Measurements from ENCODE around the gene SLCO3A1. TPM values are rescaled to one million over a fixed set of nuclear protein-coding genes. Genes with fewer than 3 reads are reported as not detected.

The SLCO3A1 gene
- total RNA-seq, 4 donors from 2014 or later: 12.1 to 22.3 (median 13.5) TPM

DNA sequence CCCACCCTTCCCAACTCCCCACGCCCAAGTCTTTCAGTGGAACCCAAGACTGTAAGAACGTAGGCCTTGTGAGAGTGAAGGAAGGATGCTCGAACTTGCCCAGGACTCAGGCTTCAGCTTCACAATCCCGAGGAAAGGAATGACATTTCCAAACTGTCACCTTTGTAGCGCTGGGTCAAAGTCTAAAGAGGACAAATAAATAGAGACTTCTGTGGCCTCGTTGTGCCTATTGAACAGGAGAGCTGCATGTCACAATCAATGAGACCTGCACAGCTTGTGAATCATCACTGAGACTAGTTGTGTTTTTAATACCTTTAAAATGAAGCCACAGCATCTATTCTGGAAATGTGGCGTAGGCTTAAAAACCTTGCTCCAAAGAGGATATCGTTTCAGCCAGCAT lies 317.4 kb downstream of the SLCO3A1 start:
- TF ChIP-seq CTCF (IDR thresholded peaks at IDR 0.05; ENCODE audit: low read depth): no peak

DNA sequence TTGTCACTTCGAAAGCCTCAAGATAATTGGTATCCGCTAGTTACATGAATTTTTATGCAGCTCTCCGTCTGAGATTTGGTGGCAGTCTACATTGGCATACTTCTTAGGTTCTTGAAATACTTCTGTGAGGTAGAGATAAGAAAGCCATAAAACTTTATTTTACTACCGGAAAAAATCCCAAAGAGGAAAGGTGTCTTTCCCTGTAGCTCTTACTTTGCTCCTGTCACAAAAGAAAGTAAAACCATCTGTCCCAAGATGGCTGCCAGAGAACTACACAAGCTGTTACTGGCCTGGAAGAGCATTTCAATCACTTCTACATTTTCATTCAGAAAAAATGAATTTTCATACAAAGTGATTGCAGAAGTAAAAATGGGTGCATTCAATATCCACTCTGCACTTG lies 325.4 kb downstream of the SLCO3A1 start:
- TF ChIP-seq CTCF (IDR thresholded peaks at IDR 0.05; ENCODE audit: low read depth): no peak

- no peak for TF ChIP-seq CTCF (IDR thresholded peaks at IDR 0.05; ENCODE audit: low read depth)
These were observed 330.6 kb downstream of the SLCO3A1 start for GRCh38 chr15:92184142-92184541.

- TF ChIP-seq CTCF (IDR thresholded peaks at IDR 0.05; ENCODE audit: low read depth): no peak
These were observed 331.2 kb downstream of the SLCO3A1 start for GRCh38 chr15:92184679-92185230.

DNA sequence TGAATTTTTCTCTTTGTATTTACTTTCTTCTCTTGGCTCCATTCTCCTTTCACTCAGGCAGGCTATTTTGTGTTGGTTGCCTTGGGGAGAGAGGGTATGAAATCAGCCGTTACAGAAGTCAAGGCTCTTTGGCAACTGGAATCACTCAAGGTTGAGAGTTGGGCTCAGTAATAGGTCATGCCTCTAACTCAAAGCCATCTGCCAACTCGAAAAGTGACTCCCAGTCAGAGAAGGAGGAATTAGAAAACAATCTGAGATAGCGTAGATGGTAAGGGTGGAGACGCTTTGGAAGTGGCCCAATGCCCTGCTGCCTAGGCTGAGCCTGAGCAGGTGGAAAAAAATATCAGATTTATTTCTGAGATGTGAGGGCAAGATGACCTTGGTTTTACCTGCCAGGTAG lies 334.5 kb downstream of the SLCO3A1 start:
- no peak for TF ChIP-seq CTCF (IDR thresholded peaks at IDR 0.05; ENCODE audit: low read depth)

DNA sequence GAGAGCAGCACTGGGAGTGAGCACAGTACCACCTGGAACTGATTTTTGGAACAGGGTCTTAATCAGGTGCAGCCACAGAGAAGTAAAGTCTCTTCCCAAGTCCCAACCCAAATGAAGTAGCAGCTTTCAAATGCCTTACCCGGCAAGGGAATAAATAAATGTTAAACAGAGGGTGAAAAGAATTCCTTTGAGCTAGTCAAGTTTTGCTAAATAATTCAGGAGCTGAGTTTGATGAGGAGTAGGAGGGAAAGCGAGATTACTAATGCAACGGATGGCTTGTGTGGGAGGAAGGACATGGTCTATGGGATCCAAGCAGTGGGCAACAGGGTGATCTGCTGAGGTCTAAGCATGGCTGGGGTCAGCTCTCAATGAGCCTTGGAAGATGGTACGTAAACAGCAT lies 335.7 kb downstream of the SLCO3A1 start:
- no peak for TF ChIP-seq CTCF (IDR thresholded peaks at IDR 0.05; ENCODE audit: low read depth)

- TF ChIP-seq CTCF (IDR thresholded peaks at IDR 0.05; ENCODE audit: low read depth): no peak
These were observed 341.7 kb downstream of the SLCO3A1 start for GRCh38 chr15:92195241-92195640.

Measured in subcutaneous adipose tissue (tissue), 4 donors.